ES-I3 (cell line): ENCODE results near the gene TPSD1.
"Not testable (repeated sequence)": the region's sequence is repeated elsewhere in the genome, so short reads cannot be mapped to it uniquely, and the experiment has no call there.

Experiments used
- H3K36me3 ChIP-seq: 2 replicates; pipeline ENCODE4 v1.6.1; 2013; ENCODE audit warnings: mild to moderate bottlenecking, low read length, control low read depth, moderate library complexity; ENCODE audit not compliant: insufficient read depth
- H3K4me1 ChIP-seq: 2 replicates; pipeline ENCODE4 v1.6.1; 2013; ENCODE audit warnings: mild to moderate bottlenecking, control low read depth, low read length; ENCODE audit not compliant: insufficient read depth
- H3K9ac ChIP-seq: 2 replicates; pipeline ENCODE4 v1.6.1; 2013; ENCODE audit warnings: low read depth, mild to moderate bottlenecking, low read length, moderate library complexity
- H3K9me3 ChIP-seq: 2 replicates; pipeline ENCODE4 v1.6.1; 2013; ENCODE audit warnings: mild to moderate bottlenecking, low read length, moderate library complexity; ENCODE audit not compliant: control insufficient read depth, insufficient read depth

TPSD1 gene

DNA sequence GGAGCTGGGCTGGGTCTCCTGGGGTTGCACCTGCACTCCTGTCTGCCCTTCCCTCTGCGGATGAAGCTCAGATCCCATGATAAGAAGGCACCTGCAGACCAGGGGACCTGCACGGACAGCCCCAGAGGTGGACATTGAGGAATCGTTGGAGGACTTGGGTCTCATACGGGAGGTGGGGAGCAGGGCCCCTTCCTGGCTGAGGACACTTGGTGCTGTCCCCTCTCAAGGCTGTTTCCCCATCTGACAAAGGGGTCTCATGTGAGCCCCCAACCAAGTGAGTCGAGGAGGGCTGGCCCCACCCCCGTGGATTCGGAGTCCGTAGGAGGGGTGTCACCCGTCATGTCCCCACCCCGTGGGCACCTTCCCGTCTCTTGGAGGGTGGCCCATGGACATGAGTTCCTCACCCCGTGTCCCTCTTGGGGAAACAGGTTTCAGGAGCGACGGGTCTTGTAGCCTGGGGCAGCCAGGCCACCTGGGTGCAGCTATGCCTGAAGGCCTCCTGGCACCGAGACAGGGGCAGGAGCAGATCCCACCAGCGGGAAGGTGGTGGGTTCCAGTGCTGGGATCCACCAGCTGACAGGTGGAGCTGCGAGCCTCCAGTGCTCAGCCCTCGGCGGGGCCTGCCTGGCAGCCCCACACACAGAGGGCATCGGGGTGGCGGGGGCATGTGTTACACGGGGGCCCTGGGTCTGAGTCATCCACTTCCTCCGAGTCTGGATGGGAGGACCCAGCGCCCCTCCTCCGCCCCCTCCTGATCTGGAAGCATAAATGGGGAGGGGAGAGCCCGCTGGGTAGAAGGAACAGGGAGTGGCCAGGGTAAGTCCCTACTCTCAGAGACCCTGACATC is at the start of gene TPSD1:
Gene TPSD1, plus strand, starts transcription at position 794 of the 847 bp plus-strand sequence. CDS start 212 bp downstream, outside the sequence.
- H3K9me3 ChIP-seq, H3K9ac ChIP-seq, H3K36me3 ChIP-seq, H3K4me1 ChIP-seq: not testable (repeated sequence)

DNA sequence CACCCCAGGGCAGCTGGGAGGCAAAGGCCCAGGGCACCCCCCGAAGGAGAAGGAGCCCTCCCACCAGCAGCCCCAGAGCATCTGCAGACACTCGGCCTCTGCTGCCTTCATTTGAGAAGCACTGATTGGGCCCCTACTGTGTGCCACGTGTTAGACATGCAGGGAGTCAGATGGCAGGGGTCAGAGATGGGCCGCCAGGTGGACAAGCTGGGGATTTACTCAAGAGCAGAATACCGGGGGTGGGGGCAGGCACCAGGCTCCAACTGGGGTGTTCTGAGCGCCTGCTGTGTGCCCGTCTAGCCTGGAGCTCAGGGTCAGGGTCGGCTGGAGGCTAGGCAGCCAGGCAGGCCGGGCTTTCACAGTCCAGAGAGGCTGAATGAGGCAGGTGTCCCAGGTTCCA is 49.5 kb upstream of the TPSD1 start:
- no peaks in the 10 kb centered on the region; the same call in 1 of the 2 replicates for H3K36me3 ChIP-seq
- H3K9me3 ChIP-seq = no peaks in the 10 kb centered on the region
- H3K9ac ChIP-seq = no peak overlapping the region
- H3K4me1 ChIP-seq = no peaks in the 10 kb centered on the region

- Histone ChIP-seq H3K4me1 (no peaks in the 10 kb centered on the region), H3K9ac (no peak overlapping the region), H3K9me3 (no peaks in the 10 kb centered on the region), H3K36me3 (no peaks in the 10 kb centered on the region; the same call in 1 of the 2 replicates)
Measured at GRCh38 chr16:1206786-1207185, 49.1 kb upstream of the TPSD1 start.

DNA sequence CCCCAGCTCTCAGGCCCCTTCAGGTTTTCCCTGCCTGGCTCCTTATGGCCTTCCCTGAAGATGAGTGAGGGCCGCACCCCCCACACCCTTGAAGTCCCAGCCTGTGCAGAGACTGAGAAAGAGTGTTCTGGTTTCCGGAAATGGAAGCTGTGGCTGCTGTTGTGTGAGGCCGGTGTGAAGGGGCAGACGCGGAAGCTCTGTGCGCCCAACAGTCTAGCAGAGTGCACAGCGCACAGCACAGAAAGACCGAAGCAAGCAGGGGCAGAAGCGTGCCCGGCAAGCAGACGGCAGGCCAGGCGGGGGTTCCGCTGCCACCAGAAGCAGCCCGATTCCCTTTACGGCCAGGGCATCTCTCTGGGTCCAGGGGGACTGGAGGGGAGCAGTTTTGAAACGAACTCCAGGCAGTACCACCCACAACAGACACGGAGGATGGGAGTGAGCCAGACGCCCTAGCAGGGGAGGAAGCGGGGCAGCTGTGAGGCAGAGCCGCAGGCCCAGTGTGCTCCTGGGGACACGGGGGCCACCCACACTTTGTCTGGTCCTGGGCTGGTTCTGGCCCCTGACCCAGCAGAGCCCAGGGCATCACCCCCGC is 47.5 kb upstream of the TPSD1 start:
- H3K9ac ChIP-seq = no peak overlapping the region
- H3K9me3 ChIP-seq = no peaks in the 10 kb centered on the region
- no peaks in the 10 kb centered on the region; the same call in 1 of the 2 replicates for H3K36me3 ChIP-seq
- no peaks in the 10 kb centered on the region for H3K4me1 ChIP-seq

GRCh38 chr16:1209081-1209480 is 46.8 kb upstream of the TPSD1 start:
- H3K9ac ChIP-seq = no peak overlapping the region
- H3K9me3 ChIP-seq = no peaks in the 10 kb centered on the region
- H3K4me1 ChIP-seq = no peaks in the 10 kb centered on the region
- H3K36me3 ChIP-seq = no peaks in the 10 kb centered on the region; the same call in 1 of the 2 replicates

- H3K9me3 ChIP-seq = no peaks in the 10 kb centered on the region
- no peaks in the 10 kb centered on the region for H3K4me1 ChIP-seq
- H3K9ac ChIP-seq = no peak overlapping the region
- H3K36me3 ChIP-seq = no peaks in the 10 kb centered on the region; the same call in 1 of the 2 replicates
Measured at GRCh38 chr16:1210461-1210860, 45.4 kb upstream of the TPSD1 start.

- Histone ChIP-seq H3K36me3 (no peaks in the 10 kb centered on the region; the same call in 1 of the 2 replicates), H3K9me3 (no peaks in the 10 kb centered on the region), H3K9ac (no peak overlapping the region), H3K4me1 (no peaks in the 10 kb centered on the region)
Measured at GRCh38 chr16:1211451-1212268, 44.2 kb upstream of the TPSD1 start.

DNA sequence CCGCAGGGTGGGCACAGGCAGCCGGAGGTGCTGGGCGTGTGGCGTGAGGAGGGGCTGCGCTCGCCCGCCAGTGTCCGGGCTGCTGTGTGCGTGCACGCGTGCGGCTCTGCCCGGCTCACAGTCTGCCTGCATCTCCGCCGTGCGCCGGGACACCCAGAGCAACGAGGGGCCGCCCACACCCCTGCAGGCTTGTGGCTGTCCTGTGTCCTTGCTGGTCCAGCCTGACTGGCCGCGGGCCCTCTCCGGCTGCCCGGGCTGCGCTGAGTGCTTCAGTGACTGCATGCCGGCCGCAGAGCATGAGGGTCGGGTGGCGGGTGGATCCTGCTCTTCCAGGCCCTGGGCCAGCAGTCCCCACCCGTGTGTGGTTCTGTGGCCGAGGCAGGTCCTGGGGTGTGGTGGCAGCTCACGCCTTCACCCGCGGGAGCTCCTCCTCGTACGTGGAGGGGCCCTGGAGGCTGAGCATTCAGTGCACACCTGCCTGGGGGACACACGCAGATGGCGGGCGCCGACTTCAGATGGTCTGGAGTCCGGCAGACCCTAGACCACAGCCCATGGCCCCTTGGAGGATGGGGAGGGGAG is 43.2 kb upstream of the TPSD1 start:
- Histone ChIP-seq H3K9ac (no peak overlapping the region), H3K36me3 (no peaks in the 10 kb centered on the region; the same call in 1 of the 2 replicates), H3K4me1 (no peaks in the 10 kb centered on the region), H3K9me3 (no peaks in the 10 kb centered on the region)

- Histone ChIP-seq H3K4me1 (no peaks in the 10 kb centered on the region), H3K36me3 (no peaks in the 10 kb centered on the region; the same call in 1 of the 2 replicates)
Measured at GRCh38 chr16:1213231-1213630, 42.6 kb upstream of the TPSD1 start.

DNA sequence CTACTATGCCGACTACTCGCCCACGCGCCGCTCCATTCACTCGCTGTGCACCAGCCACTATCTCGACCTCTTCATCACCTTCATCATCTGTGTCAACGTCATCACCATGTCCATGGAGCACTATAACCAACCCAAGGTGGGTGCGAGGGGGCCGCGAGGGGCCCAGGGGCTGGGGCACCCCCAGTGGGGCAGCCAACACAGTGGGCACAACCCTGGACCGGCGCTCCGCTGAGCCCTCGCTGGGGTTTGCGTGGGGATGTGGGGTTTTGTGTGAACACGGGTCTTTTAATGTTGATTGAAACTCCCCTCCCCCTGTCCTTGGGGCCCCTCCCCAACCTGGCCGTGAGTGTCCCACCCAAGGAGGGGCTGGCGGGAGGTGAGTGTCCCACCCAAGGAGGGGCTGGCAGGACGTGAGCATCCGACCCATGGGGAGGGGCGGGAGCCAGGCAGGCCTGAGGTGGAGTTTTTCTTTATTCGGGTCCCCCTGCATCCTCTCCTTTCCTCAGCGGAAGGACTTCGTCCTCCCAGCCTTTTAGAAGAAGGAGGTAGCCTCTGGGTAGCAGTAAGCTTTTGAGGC is 42.0 kb upstream of the TPSD1 start:
- H3K36me3 ChIP-seq = no peaks in the 10 kb centered on the region; the same call in 1 of the 2 replicates
- H3K9ac ChIP-seq = no peak overlapping the region
- no peaks in the 10 kb centered on the region for H3K4me1 ChIP-seq
- H3K9me3 ChIP-seq = no peaks in the 10 kb centered on the region

More at GRCh38 chr16:1213231-1213630, 42.6 kb upstream of the TPSD1 start:
- no peak overlapping the region for H3K9ac ChIP-seq
- no peaks in the 10 kb centered on the region for H3K9me3 ChIP-seq

DNA sequence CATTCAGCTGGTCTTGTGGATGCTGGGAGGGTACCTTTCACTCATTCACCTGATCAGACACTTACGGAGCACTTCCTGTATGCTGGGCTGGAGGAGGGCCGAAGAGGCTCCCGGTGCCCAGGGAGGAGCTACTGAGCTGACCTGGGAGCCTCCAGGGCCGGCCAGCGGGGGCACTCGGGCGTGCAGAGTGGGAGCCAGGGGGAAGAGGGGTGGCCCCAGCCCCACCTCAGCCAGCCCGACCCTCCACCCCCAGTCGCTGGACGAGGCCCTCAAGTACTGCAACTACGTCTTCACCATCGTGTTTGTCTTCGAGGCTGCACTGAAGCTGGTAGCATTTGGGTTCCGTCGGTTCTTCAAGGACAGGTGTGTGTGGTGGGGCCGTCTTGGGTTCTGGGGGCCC is 41.1 kb upstream of the TPSD1 start:
- Histone ChIP-seq H3K9ac (no peak overlapping the region), H3K4me1 (no peaks in the 10 kb centered on the region), H3K36me3 (no peaks in the 10 kb centered on the region; the same call in 1 of the 2 replicates), H3K9me3 (no peaks in the 10 kb centered on the region)

- no peak overlapping the region for H3K9ac ChIP-seq
- no peaks in the 10 kb centered on the region for H3K9me3 ChIP-seq
- no peaks in the 10 kb centered on the region; the same call in 1 of the 2 replicates for H3K36me3 ChIP-seq
- H3K4me1 ChIP-seq = no peaks in the 10 kb centered on the region
Measured at GRCh38 chr16:1215574-1216295, 40.1 kb upstream of the TPSD1 start.

GRCh38 chr16:1216296-1216619 is 39.6 kb upstream of the TPSD1 start:
- Histone ChIP-seq H3K4me1 (no peaks in the 10 kb centered on the region), H3K36me3 (no peaks in the 10 kb centered on the region; the same call in 1 of the 2 replicates), H3K9ac (no peak overlapping the region), H3K9me3 (no peaks in the 10 kb centered on the region)
